ENCODE measurements around the gene IQSEC3. TPM values are rescaled to one million over a fixed set of nuclear protein-coding genes. Genes with fewer than 3 reads are reported as not detected.

The IQSEC3 gene
- total and polyA plus RNA-seq, 2 of the 13 experiments (the other 11 are each of a cell fraction or from before 2014, with no cell fraction given): not detected

GRCh38 chr12:197911-198695 is 131.5 kb downstream of the IQSEC3 start:
- Histone ChIP-seq H3K9me3 (ENCODE audit: low read length) (no peaks in the 10 kb centered on the region), H3K36me3 (replicated peaks in 1 of 2; ENCODE audit: control insufficient read depth in 1 of 2, insufficient read depth in 2 of 2, low read length in 2 of 2) (no peaks in the 10 kb centered on the region), H3K27me3 (ENCODE audit: control insufficient read depth in 1 of 2, insufficient read depth in 2 of 2, low read length in 2 of 2) (no peaks in the 10 kb centered on the region; a peak in 1 of 5 replicates), H3K4me3 (replicated peaks in 1 of 3; ENCODE audit: insufficient read depth in 1 of 3, low read depth in 2 of 3, low read length in 3 of 3) (no peak overlapping the region), H4K20me1 (ENCODE audit: insufficient read depth, low read length) (no peaks in the 10 kb centered on the region), H3K79me2 (ENCODE audit: insufficient read depth, low read length) (no peaks in the 10 kb centered on the region), H3K27ac (ENCODE audit: extremely low read length, insufficient read depth, low read length) (no peak overlapping the region), H3K4me2 (ENCODE audit: low read depth, low read length) (no peak overlapping the region), H3K9ac (ENCODE audit: insufficient read depth, low read depth, low read length) (no peak overlapping the region), H3K4me1 (ENCODE audit: insufficient read depth, low read length) (no peaks in the 10 kb centered on the region), H2AFZ (ENCODE audit: low read length) (no peak overlapping the region)
- no peak for ATAC-seq
- WGBS (ENCODE audit: low lambda C conversion rate): 85% methylated on average over 11 of the region's 11 CpGs
- ChIA-PET POLR2A (interaction anchor here (0.9 kb wide), 1 partner anchor 15 kb away, joined by 4 read pairs; no protein-coding TSS in a partner anchor), CTCF (ENCODE audit: low intra/inter-chr PET ratio, low total read pairs) (no interaction called here)
- in situ Hi-C loops (cut with HindIII; ENCODE audit: extremely low pct_ligation_motif_present, low pct_unique_long_range_greater_than_20kb) (no loop called here), intact Hi-C loops (cut with micrococcal nuclease; ENCODE audit: unreplicated experiment) (no loop called here)
- DNase-seq (ENCODE audit: low spot score): no peak
- no TSS peak for BruUV-seq (replicated peaks)
- TF ChIP-seq, protein P1, sequence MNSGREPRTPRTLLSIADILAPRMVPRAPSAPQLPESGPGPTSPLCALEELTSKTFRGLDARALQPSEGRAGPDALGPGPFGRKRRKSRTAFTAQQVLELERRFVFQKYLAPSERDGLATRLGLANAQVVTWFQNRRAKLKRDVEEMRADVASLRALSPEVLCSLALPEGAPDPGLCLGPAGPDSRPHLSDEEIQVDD (CRISPR knock-in tag; IDR thresholded peaks at IDR 0.05; ENCODE audit: borderline replicate concordance): no peak
- TF ChIP-seq ZNF790 (CRISPR knock-in tag; IDR thresholded peaks at IDR 0.05; ENCODE audit: borderline replicate concordance) (no peak), BRCA1 (CRISPR knock-in tag; IDR thresholded peaks at IDR 0.05) (no peak), SMARCE1 (IDR thresholded peaks at IDR 0.05; ENCODE audit: borderline replicate concordance) (no peak), SP4 (CRISPR knock-in tag; IDR thresholded peaks at IDR 0.05) (no peak)
- TF ChIP-seq, protein P2, sequence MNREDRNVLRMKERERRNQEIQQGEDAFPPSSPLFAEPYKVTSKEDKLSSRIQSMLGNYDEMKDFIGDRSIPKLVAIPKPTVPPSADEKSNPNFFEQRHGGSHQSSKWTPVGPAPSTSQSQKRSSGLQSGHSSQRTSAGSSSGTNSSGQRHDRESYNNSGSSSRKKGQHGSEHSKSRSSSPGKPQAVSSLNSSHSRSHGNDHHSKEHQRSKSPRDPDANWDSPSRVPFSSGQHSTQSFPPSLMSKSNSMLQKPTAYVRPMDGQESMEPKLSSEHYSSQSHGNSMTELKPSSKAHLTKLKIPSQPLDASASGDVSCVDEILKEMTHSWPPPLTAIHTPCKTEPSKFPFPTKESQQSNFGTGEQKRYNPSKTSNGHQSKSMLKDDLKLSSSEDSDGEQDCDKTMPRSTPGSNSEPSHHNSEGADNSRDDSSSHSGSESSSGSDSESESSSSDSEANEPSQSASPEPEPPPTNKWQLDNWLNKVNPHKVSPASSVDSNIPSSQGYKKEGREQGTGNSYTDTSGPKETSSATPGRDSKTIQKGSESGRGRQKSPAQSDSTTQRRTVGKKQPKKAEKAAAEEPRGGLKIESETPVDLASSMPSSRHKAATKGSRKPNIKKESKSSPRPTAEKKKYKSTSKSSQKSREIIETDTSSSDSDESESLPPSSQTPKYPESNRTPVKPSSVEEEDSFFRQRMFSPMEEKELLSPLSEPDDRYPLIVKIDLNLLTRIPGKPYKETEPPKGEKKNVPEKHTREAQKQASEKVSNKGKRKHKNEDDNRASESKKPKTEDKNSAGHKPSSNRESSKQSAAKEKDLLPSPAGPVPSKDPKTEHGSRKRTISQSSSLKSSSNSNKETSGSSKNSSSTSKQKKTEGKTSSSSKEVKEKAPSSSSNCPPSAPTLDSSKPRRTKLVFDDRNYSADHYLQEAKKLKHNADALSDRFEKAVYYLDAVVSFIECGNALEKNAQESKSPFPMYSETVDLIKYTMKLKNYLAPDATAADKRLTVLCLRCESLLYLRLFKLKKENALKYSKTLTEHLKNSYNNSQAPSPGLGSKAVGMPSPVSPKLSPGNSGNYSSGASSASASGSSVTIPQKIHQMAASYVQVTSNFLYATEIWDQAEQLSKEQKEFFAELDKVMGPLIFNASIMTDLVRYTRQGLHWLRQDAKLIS (CRISPR knock-in tag; IDR thresholded peaks at IDR 0.05): no peak
- FAIRE-seq: no peak
